CD4-positive, alpha-beta memory T cell (primary cell): ENCODE data around the gene CERS1. TPM values are rescaled to one million over a fixed set of nuclear protein-coding genes. Genes with fewer than 3 reads are reported as not detected.
A peak's percentile ranks its signal among the peaks of the same experiment; 100 is the strongest.

Experiments
- CTCF ChIA-PET: fragments of 350-600 bp; sonication (Branson Sonifier 250); formaldehyde crosslinking; loops from one replicate; lab custom pipeline; 2021; ENCODE audit warnings: inconsistent platforms; ENCODE audit not compliant: partially characterized antibody; lab: Charles Lee
- POLR2A ChIA-PET: fragments of 350-600 bp; sonication (Branson Sonifier 250); formaldehyde crosslinking; loops from one replicate; lab custom pipeline; 2021; ENCODE audit not compliant: partially characterized antibody; lab: Charles Lee
- DNase-seq, 5 donors: peaks; one replicate each; pipeline versions ENCODE4 v3.0.0 to v3.0.0-alpha.2; 2020 to 2022; ENCODE audit warnings: mixed read lengths in 1 of 5
- H3K27ac ChIP-seq: one replicate; pipeline ENCODE4 v1.7.0; 2013; ENCODE audit warnings: low read depth, low read length
- H3K27me3 ChIP-seq: 2 replicates; pipeline ENCODE4 v1.7.0; 2013; ENCODE audit warnings: mild to moderate bottlenecking, low read length, moderate library complexity; ENCODE audit not compliant: insufficient read depth
- H3K36me3 ChIP-seq: 2 replicates; pipeline ENCODE4 v1.7.0; 2013; ENCODE audit warnings: mild to moderate bottlenecking, low read length, moderate library complexity; ENCODE audit not compliant: insufficient read depth
- H3K4me1 ChIP-seq: 2 replicates; pipeline ENCODE4 v1.7.0; 2013; ENCODE audit warnings: mild to moderate bottlenecking, low read length, moderate library complexity; ENCODE audit not compliant: insufficient read depth
- H3K4me3 ChIP-seq, 2 donors: one replicate each; pipeline ENCODE4 v1.7.0; 2013; ENCODE audit warnings: low read length in 2 of 2, mild to moderate bottlenecking in 1 of 2
- H3K9me3 ChIP-seq, 2 donors: one replicate each; pipeline ENCODE4 v1.7.0; 2013; ENCODE audit warnings: low read length in 2 of 2, control low read depth in 1 of 2; ENCODE audit not compliant: control insufficient read depth in 1 of 2
- H3K27ac Mint-ChIP-seq, 7 donors: one replicate each; pipeline ENCODE4 v1.8.0; 2020 to 2021; ENCODE audit warnings: mixed read lengths in 7 of 7, mild to moderate bottlenecking in 6 of 7, inconsistent platforms in 3 of 7, moderate library complexity in 3 of 7
- H3K27me3 Mint-ChIP-seq, 2 donors: one replicate each; pipeline ENCODE4 v1.8.0; 2020 to 2021; ENCODE audit warnings: mixed read lengths in 2 of 2
- H3K36me3 Mint-ChIP-seq, 2 donors: one replicate each; pipeline ENCODE4 v1.8.0; 2020 to 2021; ENCODE audit warnings: mixed read lengths in 2 of 2, inconsistent platforms in 1 of 2, mild to moderate bottlenecking in 1 of 2
- H3K4me1 Mint-ChIP-seq, 4 donors: one replicate each; pipeline ENCODE4 v1.8.0; 2020 to 2021; ENCODE audit warnings: mixed read lengths in 4 of 4, mild to moderate bottlenecking in 1 of 4
- H3K4me3 Mint-ChIP-seq, 8 donors: one replicate each; pipeline ENCODE4 v1.8.0; 2020 to 2021; ENCODE audit warnings: mixed read lengths in 8 of 8, mild to moderate bottlenecking in 7 of 8, moderate library complexity in 6 of 8, inconsistent platforms in 3 of 8
- H3K9me3 Mint-ChIP-seq, 8 donors: one replicate each; pipeline ENCODE4 v1.8.0; 2020 to 2021; ENCODE audit warnings: mixed read lengths in 8 of 8, mild to moderate bottlenecking in 5 of 8, inconsistent platforms in 3 of 8, moderate library complexity in 1 of 8
- intact Hi-C: fragments of 100-400 bp; cut with micrococcal nuclease; formaldehyde crosslinking; loops from one replicate; pipeline ENCODE4 v1.15.1; 2023
- polyA plus RNA-seq, 2 donors: library from polyadenylated mRNA; unstranded; fragments of 300-500 nt; fragmentation: Illumina TruSeq; gene quantifications; one replicate each; pipeline ENCODE4 v1.2.3, GENCODE V29; 2021
- total RNA-seq, 2 experiments: library from RNA; stranded (reverse); gene quantifications; one replicate each; pipeline ENCODE4 v1.2.3, GENCODE V29; 2021

Gene CERS1
- total and polyA plus RNA-seq, 4 experiments from 2014 or later: not detected

DNA sequence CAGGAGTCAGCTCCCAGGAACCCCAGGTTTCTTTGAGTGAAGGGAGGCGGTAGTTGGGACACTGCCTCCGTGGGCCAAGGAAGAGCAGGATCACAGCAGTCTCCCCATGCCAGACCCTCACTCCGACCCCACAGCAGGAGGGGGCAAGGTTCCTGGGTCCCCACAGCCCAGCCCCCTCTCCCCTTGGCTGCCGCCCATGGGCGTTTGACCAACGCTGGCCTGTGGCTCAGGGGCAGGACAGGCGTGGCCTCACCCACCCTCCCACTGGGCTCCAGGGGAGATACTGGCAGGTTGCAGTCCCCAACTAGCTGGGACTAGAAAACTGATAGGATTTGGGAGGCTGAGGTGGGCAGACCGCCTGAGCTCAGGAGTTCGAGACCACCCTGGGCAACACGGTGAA, 14.1 kb upstream of the CERS1 start:
- Histone ChIP-seq H3K27ac (no peak overlapping the region), H3K4me3 (no peak overlapping the region), H3K4me1 (peaks cover 9% of the 10 kb centered on the region), H3K27me3 (no peaks in the 10 kb centered on the region), H3K36me3 (peaks cover 54% of the 10 kb centered on the region), H3K9me3 (no peaks in the 10 kb centered on the region)
- intact Hi-C loops: loop anchor here (10.0 kb wide), 2 partner anchors 45 to 125 kb away; partner anchors contain the start of genes ARMC6 and SUGP2
- no peak overlapping the region for H3K4me3 Mint-ChIP-seq
- no peak for DNase-seq
- H3K36me3 Mint-ChIP-seq: peaks cover 18 to 33% of the 10 kb centered on the region in 2 donors
- no peaks in the 10 kb centered on the region for H3K9me3 Mint-ChIP-seq
- H3K4me1 Mint-ChIP-seq: peaks cover 4 to 17% (median 6%) of the 10 kb centered on the region in 4 donors
- ChIA-PET CTCF (no interaction called here), POLR2A (interaction anchor here (0.6 to 3.0 kb wide), 3 partner anchors 9 to 1323 kb away, joined by 3 to 10 read pairs (median 3); partner anchors contain the start of genes COPE and DDX49)
- H3K27ac Mint-ChIP-seq: no peak overlapping the region
- no peaks in the 10 kb centered on the region for H3K27me3 Mint-ChIP-seq

DNA sequence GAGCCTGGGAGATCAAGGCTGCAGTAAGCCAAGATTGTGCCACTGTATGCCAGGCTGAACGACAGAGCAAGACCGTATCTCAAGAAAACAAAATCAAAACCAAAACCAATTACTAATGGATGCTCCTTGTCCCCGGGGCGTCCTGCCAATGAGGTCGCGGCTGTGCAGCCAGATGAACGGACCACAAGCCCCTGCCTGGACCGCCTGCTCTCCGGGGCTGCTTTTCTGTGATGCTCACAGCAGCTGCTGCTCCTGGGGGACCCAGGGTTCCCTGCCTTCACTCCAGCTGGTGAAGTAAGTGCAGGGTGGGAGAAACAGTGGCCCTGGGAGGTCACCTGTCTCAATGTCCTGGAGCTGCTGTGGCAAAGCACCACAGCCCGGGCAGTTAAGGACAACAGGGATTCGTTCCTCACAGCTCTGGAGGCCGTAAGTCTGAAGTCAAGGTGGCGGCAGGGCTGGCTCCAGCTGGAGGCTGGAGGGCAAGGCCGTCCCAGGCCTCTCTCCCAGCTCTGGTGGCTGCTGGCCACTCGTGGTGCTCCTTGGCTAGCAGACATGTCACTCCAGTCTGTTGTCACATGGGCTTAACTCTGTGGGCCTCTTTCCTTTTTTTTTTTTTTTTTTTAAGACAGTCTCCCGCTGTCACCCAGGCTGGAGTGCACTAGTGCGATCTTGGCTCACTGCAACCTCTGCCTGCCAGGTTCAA, 13.1 kb upstream of the CERS1 start:
- no peaks in the 10 kb centered on the region for H3K9me3 ChIP-seq
- H3K36me3 Mint-ChIP-seq: peaks cover 18 to 32% of the 10 kb centered on the region in 2 donors
- H3K27ac Mint-ChIP-seq: peak overlapping the region in 1 of 7 donors; percentile 18
- DNase-seq: no peak
- peaks cover 7% of the 10 kb centered on the region for H3K4me1 ChIP-seq
- ChIA-PET POLR2A (interaction anchor here (0.6 to 3.0 kb wide), 2 partner anchors 10 to 19 kb away, joined by 3 to 10 read pairs; partner anchors contain the start of genes COPE and DDX49), CTCF (interaction anchor here (1.6 kb wide), 1 partner anchor 62 kb away, joined by 5 read pairs; no protein-coding TSS in a partner anchor)
- no peak overlapping the region for H3K27ac ChIP-seq
- no peak overlapping the region for H3K4me3 Mint-ChIP-seq
- no peak overlapping the region for H3K4me3 ChIP-seq
- H3K27me3 Mint-ChIP-seq: no peaks in the 10 kb centered on the region
- intact Hi-C loops: no loop called here
- no peaks in the 10 kb centered on the region for H3K27me3 ChIP-seq
- H3K4me1 Mint-ChIP-seq: peaks cover 3 to 13% (median 4%) of the 10 kb centered on the region in 4 donors
- H3K36me3 ChIP-seq: peaks cover 54% of the 10 kb centered on the region
- H3K9me3 Mint-ChIP-seq: no peaks in the 10 kb centered on the region

- Mint-ChIP-seq H3K4me1 (peaks cover 0 to 1% (median 0%) of the 10 kb centered on the region in 4 donors), H3K27me3 (no peaks in the 10 kb centered on the region), H3K4me3 (no peak overlapping the region), H3K9me3 (no peaks in the 10 kb centered on the region), H3K36me3 (peaks cover 13 to 19% of the 10 kb centered on the region in 2 donors), H3K27ac (peak overlapping the region in 1 of 7 donors; percentile 35)
- Histone ChIP-seq H3K36me3 (peaks cover 42% of the 10 kb centered on the region), H3K9me3 (no peaks in the 10 kb centered on the region), H3K4me1 (no peaks in the 10 kb centered on the region), H3K4me3 (no peak overlapping the region), H3K27ac (no peak overlapping the region), H3K27me3 (no peaks in the 10 kb centered on the region)
- intact Hi-C loops: no loop called here
- ChIA-PET POLR2A (interaction anchor here (1.5 kb wide), 1 partner anchor 13 kb away, joined by 9 read pairs; the partner anchor contains the start of genes COPE and DDX49), CTCF (no interaction called here)
- DNase-seq: peak in 1 of 5 donors; percentile 25
Observed at GRCh38 chr19:18906605-18907519, 10.9 kb upstream of the CERS1 start.

DNA sequence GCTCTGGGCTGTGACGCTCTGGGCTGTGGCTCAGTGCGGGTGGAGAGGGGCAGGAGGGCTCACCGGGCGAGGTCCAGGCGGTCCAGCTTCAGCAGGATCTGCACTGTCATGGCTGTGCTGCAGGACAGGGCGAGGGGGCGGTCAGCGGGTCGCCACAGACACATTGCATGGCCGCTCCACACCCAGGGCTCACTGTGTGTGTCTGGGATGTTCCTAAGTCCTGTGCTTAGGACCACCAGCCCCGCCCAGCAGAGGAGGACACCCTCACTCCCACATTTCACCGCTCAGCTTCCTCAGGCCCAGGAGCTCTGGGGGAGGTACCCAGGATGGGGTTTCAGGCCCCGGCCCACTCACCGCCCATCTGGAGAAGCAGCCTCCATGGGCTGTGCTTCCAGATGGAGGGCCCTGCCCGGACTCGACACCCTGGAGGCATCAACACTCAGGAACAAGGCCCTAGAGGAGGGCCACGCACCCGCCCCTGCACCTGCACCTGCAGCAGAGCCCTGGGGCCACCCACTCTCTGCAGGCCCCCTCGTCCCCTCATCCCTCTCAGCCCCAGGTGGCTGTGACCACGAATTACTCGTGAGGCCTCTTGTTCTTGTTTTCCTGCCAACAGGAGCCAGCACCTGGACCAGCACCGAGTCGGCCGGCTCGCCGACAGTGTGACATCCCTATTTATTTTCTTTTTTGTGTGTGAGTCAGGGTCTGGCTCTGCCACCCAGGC, 9.7 kb upstream of the CERS1 start:
- Mint-ChIP-seq H3K36me3 (peaks cover 19 to 24% of the 10 kb centered on the region in 2 donors), H3K27me3 (no peaks in the 10 kb centered on the region), H3K4me1 (peaks cover 0 to 1% (median 0%) of the 10 kb centered on the region in 4 donors), H3K9me3 (no peaks in the 10 kb centered on the region), H3K4me3 (no peak overlapping the region), H3K27ac (peak overlapping the region in 3 of 7 donors; percentile 13 to 42 (median 23))
- H3K4me3 ChIP-seq: no peak overlapping the region
- peak in 1 of 5 donors; percentile 3 for DNase-seq
- H3K9me3 ChIP-seq: no peaks in the 10 kb centered on the region
- H3K27ac ChIP-seq: no peak overlapping the region
- intact Hi-C loops: no loop called here
- no peaks in the 10 kb centered on the region for H3K4me1 ChIP-seq
- ChIA-PET POLR2A (interaction anchor here (0.6 to 1.5 kb wide), 2 partner anchors 14 to 34 kb away, joined by 3 to 9 read pairs; partner anchors contain the start of genes COPE and DDX49), CTCF (no interaction called here)
- H3K27me3 ChIP-seq: no peaks in the 10 kb centered on the region
- H3K36me3 ChIP-seq: peaks cover 47% of the 10 kb centered on the region

DNA sequence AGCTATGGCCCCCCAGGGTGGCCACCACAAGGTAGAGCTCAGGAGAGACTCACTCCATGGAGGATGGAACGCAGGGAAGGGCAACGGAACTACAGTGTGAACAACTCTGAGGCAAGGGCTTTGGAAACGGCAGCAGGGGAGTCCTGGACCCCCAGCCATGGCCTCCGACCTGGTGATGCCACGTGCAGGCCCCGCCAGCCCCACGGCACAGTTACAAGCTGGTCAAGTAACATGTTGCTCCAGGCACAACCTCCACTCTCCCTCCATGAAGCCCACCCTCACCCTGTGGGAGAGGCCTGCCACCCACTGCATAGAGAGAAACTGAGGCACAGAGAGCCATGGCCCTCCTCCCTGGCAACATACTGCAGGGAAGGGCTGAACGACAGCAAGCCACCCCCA, 9.1 kb upstream of the CERS1 start:
- no peaks in the 10 kb centered on the region for H3K9me3 Mint-ChIP-seq
- no peak overlapping the region for H3K4me3 ChIP-seq
- H3K36me3 ChIP-seq: peaks cover 48% of the 10 kb centered on the region
- POLR2A ChIA-PET: no interaction called here
- H3K27ac Mint-ChIP-seq: peak overlapping the region in 2 of 7 donors; percentile 23 to 42
- H3K27me3 Mint-ChIP-seq: no peaks in the 10 kb centered on the region
- CTCF ChIA-PET: no interaction called here
- no peaks in the 10 kb centered on the region for H3K4me1 ChIP-seq
- peak in 1 of 5 donors; percentile 13 for DNase-seq
- H3K4me1 Mint-ChIP-seq: peaks cover 0 to 1% (median 0%) of the 10 kb centered on the region in 4 donors
- H3K9me3 ChIP-seq: no peaks in the 10 kb centered on the region
- H3K36me3 Mint-ChIP-seq: peaks cover 19 to 27% of the 10 kb centered on the region in 2 donors
- H3K4me3 Mint-ChIP-seq: no peak overlapping the region
- no peaks in the 10 kb centered on the region for H3K27me3 ChIP-seq
- intact Hi-C loops: no loop called here
- no peak overlapping the region for H3K27ac ChIP-seq

DNA sequence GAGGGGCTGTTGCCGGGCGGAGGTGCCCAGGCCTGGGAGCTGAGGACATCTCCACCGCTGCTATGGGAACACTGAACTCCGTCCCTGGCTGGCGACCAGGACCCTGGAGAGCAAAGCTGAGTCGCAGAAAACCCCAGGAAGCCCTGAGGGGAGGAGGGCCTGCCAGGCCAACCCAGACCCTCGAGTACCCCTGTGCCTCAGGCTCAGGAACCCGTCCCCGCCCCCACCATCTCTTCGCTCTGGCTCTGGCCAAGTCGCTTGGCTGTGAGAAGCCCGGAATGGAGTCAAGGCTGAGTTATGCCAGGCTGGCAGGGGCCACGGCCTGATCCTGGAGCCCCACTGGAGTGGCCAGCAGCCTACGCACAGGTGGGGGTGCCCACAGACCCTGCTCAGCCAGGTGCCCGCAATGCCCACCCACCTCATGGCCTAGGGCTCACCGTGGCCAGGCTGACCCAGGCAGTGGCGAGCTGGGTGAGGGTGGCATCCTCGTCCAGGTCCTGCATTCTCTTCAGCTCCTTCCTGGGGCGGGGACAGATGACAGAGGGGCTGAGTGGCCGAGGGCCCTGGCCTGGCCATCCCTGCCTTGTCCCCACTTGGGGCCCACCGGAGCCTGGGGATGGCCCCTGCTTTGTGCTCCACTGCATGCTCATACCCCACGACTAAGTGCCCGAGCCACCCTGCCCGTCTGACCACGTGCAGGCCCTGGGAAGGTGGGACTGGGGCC, 8.5 kb upstream of the CERS1 start:
- H3K4me3 ChIP-seq: no peak overlapping the region
- H3K27me3 ChIP-seq: no peaks in the 10 kb centered on the region
- H3K27ac ChIP-seq: no peak overlapping the region
- H3K27ac Mint-ChIP-seq: no peak overlapping the region
- H3K36me3 ChIP-seq: peaks cover 42% of the 10 kb centered on the region
- H3K4me3 Mint-ChIP-seq: no peak overlapping the region
- no peaks in the 10 kb centered on the region for H3K4me1 Mint-ChIP-seq
- DNase-seq: peak in 1 of 5 donors; percentile 31
- no peaks in the 10 kb centered on the region for H3K9me3 ChIP-seq
- ChIA-PET CTCF (no interaction called here), POLR2A (no interaction called here)
- H3K36me3 Mint-ChIP-seq: peaks cover 15 to 28% of the 10 kb centered on the region in 2 donors
- H3K9me3 Mint-ChIP-seq: no peaks in the 10 kb centered on the region
- H3K4me1 ChIP-seq: no peaks in the 10 kb centered on the region
- intact Hi-C loops: no loop called here
- H3K27me3 Mint-ChIP-seq: no peaks in the 10 kb centered on the region
